ENCODE data around the gene UMAD1. TPM values are rescaled to one million over a fixed set of nuclear protein-coding genes. Genes with fewer than 3 reads are reported as not detected.

The UMAD1 gene
- total and polyA plus RNA-seq, 2 of the 4 experiments (the other 2 are of a cell fraction), result 5.2 to 8.4 TPM

- H3K4me3 ChIP-seq (ENCODE audit: insufficient read depth, low read depth, low read length), result no peak overlapping the region
- H3K9ac ChIP-seq (ENCODE audit: low read depth, low read length), result no peak overlapping the region
- no CpG with 5 or more reads among the region's 7 CpGs for WGBS, 2 experiments (ENCODE audit: extremely low coverage in 2 of 2, insufficient read length in 1 of 2)
- peaks cover 3% of the 10 kb centered on the region; the same call in 1 of the 2 replicates for H3K4me1 ChIP-seq (ENCODE audit: control insufficient read depth, insufficient read depth, low read length)
- DNase-seq (no peak), ATAC-seq (ENCODE audit: low read depth) (no peak)
- H4K8ac ChIP-seq (ENCODE audit: low read depth in 2 of 2, low read length in 2 of 2), result no peak overlapping the region
- no peak overlapping the region for H4K91ac ChIP-seq (ENCODE audit: insufficient read depth, low read depth, low read length)
- dilution Hi-C loops (cut with HindIII; ENCODE audit: low sequenced_read_pairs, unreplicated experiment), result no loop called here
- no peaks in the 10 kb centered on the region for H3K9me1 ChIP-seq (ENCODE audit: insufficient read depth, low read length)
- H3K14ac ChIP-seq (replicated peaks; ENCODE audit: low read depth, low read length), result no peak overlapping the region
- in situ Hi-C loops (cut with MboI; ENCODE audit: low sequenced_read_pairs), result no loop called here
- no peaks in the 10 kb centered on the region for H4K20me1 ChIP-seq (ENCODE audit: insufficient read depth, low read length)
- no peak overlapping the region for H2BK120ac ChIP-seq (ENCODE audit: low read depth, low read length)
- no peak overlapping the region for H2BK15ac ChIP-seq (ENCODE audit: low read depth, low read length)
- no peak overlapping the region for H2BK20ac ChIP-seq (ENCODE audit: low read depth, low read length)
- H3K18ac ChIP-seq (ENCODE audit: low read depth, low read length), result no peak overlapping the region
- H3K4me2 ChIP-seq (ENCODE audit: low read depth, low read length), result no peak overlapping the region
- H3K4ac ChIP-seq (ENCODE audit: low read depth, low read length), result no peak overlapping the region
- H4K5ac ChIP-seq (ENCODE audit: low read depth, low read length), result no peak overlapping the region
- intact Hi-C loops (cut with micrococcal nuclease), result no loop called here
- no peak overlapping the region for H3K56ac ChIP-seq (ENCODE audit: extremely low read depth, insufficient read depth, low read length)
- H3K23ac ChIP-seq (ENCODE audit: low read depth, low read length), result no peak overlapping the region
- TF ChIP-seq NFE2L2 (IDR thresholded peaks at IDR 0.05; ENCODE audit: low read depth, low read length) (no peak), CTCF (conservative IDR thresholded peaks at IDR 0.05; ENCODE audit: low read depth, low read length) (no peak), CEBPB (IDR thresholded peaks at IDR 0.05; ENCODE audit: low read depth, low read length) (no peak)
- POLR2A ChIA-PET (ENCODE audit: unreplicated experiment), result no interaction called here
- no TSS peak for BruUV-seq (replicated peaks)
- no peaks in the 10 kb centered on the region for H3K9me3 ChIP-seq (ENCODE audit: control insufficient read depth, insufficient read depth, low read length)
- no peak overlapping the region for H2BK5ac ChIP-seq (ENCODE audit: low read depth, low read length, poor library complexity, severe bottlenecking)
- H3K27me3 ChIP-seq (ENCODE audit: control insufficient read depth, insufficient read depth, low read length), result no peaks in the 10 kb centered on the region
- H2AFZ ChIP-seq (replicated peaks; ENCODE audit: low read length, poor library complexity), result no peak overlapping the region
- no peak overlapping the region for H2AK9ac ChIP-seq (replicated peaks; ENCODE audit: low read depth, low read length, poor library complexity)
- H3K36me3 ChIP-seq (ENCODE audit: control insufficient read depth, insufficient read depth, low read length), result no peaks in the 10 kb centered on the region
- no peak overlapping the region for H2AK5ac ChIP-seq (ENCODE audit: low read depth, low read length)
- no peaks in the 10 kb centered on the region for H3K79me1 ChIP-seq (ENCODE audit: low read depth in 1 of 2, low read length in 2 of 2)
- H3K27ac ChIP-seq (ENCODE audit: insufficient read depth, low read length), result no peak overlapping the region
- CTCF ChIA-PET, result no interaction called here
Measured at GRCh38 chr7:7895004-7895650, 254.6 kb downstream of the UMAD1 start.
